Measurements from ENCODE around the gene YAP1.

DNA sequence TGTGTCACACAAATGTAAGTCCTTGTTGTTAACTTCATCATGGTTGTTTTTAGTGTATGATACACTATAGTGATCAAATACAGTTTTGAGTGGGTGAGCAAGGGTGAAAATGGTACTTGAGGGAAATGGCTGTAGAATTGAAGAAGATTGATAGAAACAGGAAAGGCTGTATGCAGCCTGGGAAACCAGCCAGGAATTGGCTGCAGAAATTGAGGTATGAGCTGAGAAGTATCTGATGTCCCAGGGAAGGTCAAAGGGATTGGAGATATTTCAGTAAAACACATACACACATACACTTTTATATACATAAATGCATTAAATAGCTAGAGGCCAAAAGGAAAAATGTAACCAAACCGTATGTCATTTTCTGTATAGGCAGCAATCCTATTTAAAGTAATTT, 13.1 kb upstream of the YAP1 start:
- TF ChIP-seq, protein P1, sequence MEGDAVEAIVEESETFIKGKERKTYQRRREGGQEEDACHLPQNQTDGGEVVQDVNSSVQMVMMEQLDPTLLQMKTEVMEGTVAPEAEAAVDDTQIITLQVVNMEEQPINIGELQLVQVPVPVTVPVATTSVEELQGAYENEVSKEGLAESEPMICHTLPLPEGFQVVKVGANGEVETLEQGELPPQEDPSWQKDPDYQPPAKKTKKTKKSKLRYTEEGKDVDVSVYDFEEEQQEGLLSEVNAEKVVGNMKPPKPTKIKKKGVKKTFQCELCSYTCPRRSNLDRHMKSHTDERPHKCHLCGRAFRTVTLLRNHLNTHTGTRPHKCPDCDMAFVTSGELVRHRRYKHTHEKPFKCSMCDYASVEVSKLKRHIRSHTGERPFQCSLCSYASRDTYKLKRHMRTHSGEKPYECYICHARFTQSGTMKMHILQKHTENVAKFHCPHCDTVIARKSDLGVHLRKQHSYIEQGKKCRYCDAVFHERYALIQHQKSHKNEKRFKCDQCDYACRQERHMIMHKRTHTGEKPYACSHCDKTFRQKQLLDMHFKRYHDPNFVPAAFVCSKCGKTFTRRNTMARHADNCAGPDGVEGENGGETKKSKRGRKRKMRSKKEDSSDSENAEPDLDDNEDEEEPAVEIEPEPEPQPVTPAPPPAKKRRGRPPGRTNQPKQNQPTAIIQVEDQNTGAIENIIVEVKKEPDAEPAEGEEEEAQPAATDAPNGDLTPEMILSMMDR (IDR thresholded peaks at IDR 0.05): no peak
- TF ChIP-seq POLR2AphosphoS5 (IDR thresholded peaks at IDR 0.05) (no peak), POLR2A (IDR thresholded peaks at IDR 0.05) (no peak)

Data from suprapubic skin (tissue), 4 donors.